Right renal pelvis (tissue), 4 donors: Measurements from ENCODE around the gene C9orf50. TPM values are rescaled to one million over a fixed set of nuclear protein-coding genes. Genes with fewer than 3 reads are reported as not detected.
"Not testable (repeated sequence)": the region's sequence is repeated elsewhere in the genome, so short reads cannot be mapped to it uniquely, and the experiment has no call there.

ENCODE experiments used
- DNase-seq, 4 donors: peaks; one replicate each; pipeline ENCODE4 v3.0.0-alpha.2; 2013; ENCODE audit warnings: low read depth in 4 of 4, low spot score in 3 of 4, missing footprints in 1 of 4
- polyA plus RNA-seq, 4 donors: library from polyadenylated mRNA; unstranded; fragments of 120-200 nt; gene quantifications; one replicate each; pipeline ENCODE4 v1.2.1, GENCODE V29; 2013; ENCODE audit not compliant: insufficient read length in 4 of 4

The C9orf50 gene
- polyA plus RNA-seq, 4 donors = 0.72 to 0.88 (median 0.79) TPM

- DNase-seq = no peak
Observed at GRCh38 chr9:129595903-129596540, 24.9 kb downstream of the C9orf50 start.

- no peak for DNase-seq
Observed at GRCh38 chr9:129595311-129595741, 25.6 kb downstream of the C9orf50 start.

GRCh38 chr9:129594632-129595031, 26.3 kb downstream of the C9orf50 start:
- no peak for DNase-seq

GRCh38 chr9:129592790-129593189, 28.1 kb downstream of the C9orf50 start:
- DNase-seq = not testable (repeated sequence)

GRCh38 chr9:129591916-129592315, 29.0 kb downstream of the C9orf50 start:
- no peak for DNase-seq

GRCh38 chr9:129590466-129590865, 30.4 kb downstream of the C9orf50 start:
- DNase-seq = no peak

GRCh38 chr9:129587487-129588262, 33.2 kb downstream of the C9orf50 start:
- no peak for DNase-seq

GRCh38 chr9:129586685-129587084, 34.2 kb downstream of the C9orf50 start:
- no peak for DNase-seq

- no peak for DNase-seq
Observed at GRCh38 chr9:129586245-129586644, 34.7 kb downstream of the C9orf50 start.

GRCh38 chr9:129585352-129585751, 35.5 kb downstream of the C9orf50 start:
- no peak for DNase-seq

GRCh38 chr9:129584136-129584535, 36.8 kb downstream of the C9orf50 start:
- DNase-seq = no peak

- no peak for DNase-seq
Observed at GRCh38 chr9:129583308-129584038, 37.4 kb downstream of the C9orf50 start.

- no peak for DNase-seq
Observed at GRCh38 chr9:129582855-129583254, 38.0 kb downstream of the C9orf50 start.

- DNase-seq = no peak
Observed at GRCh38 chr9:129581505-129582189, 39.3 kb downstream of the C9orf50 start.

GRCh38 chr9:129580211-129580915, 40.5 kb downstream of the C9orf50 start:
- no peak for DNase-seq

GRCh38 chr9:129579294-129579693, 41.6 kb downstream of the C9orf50 start:
- DNase-seq = no peak

GRCh38 chr9:129576546-129577543, 44.1 kb downstream of the C9orf50 start:
- DNase-seq = no peak

- no peak for DNase-seq
Observed at GRCh38 chr9:129575818-129576217, 45.1 kb downstream of the C9orf50 start.
